GM19452 (cell line): ENCODE results near the gene KCNK13.
"Not testable (repeated sequence)": the region's sequence is repeated elsewhere in the genome, so short reads cannot be mapped to it uniquely, and the experiment has no call there.

Experiments
- ATAC-seq: cut with Tn5 transposase; IDR thresholded peaks from one replicate; pipeline ENCODE4 v1.9.1; 2021; ENCODE audit not compliant: unreplicated experiment

The KCNK13 gene

GRCh38 chr14:90191154-90191553 lies 129.4 kb downstream of the KCNK13 start:
- ATAC-seq, result no peak

GRCh38 chr14:90191585-90191984 lies 129.8 kb downstream of the KCNK13 start:
- ATAC-seq, result no peak

GRCh38 chr14:90193925-90194324 lies 132.1 kb downstream of the KCNK13 start:
- no peak for ATAC-seq

- ATAC-seq, result no peak
These were observed 132.9 kb downstream of the KCNK13 start for GRCh38 chr14:90194706-90195105.

GRCh38 chr14:90198541-90199060 lies 136.8 kb downstream of the KCNK13 start:
- no peak for ATAC-seq

- ATAC-seq, result not testable (repeated sequence)
These were observed 138.8 kb downstream of the KCNK13 start for GRCh38 chr14:90200546-90200945.

- ATAC-seq, result no peak
These were observed 139.6 kb downstream of the KCNK13 start for GRCh38 chr14:90201344-90201743.

GRCh38 chr14:90204516-90204915 lies 142.7 kb downstream of the KCNK13 start:
- ATAC-seq, result no peak

GRCh38 chr14:90213099-90213748 lies 151.4 kb downstream of the KCNK13 start:
- no peak for ATAC-seq

GRCh38 chr14:90228478-90228877 lies 166.7 kb downstream of the KCNK13 start:
- no peak for ATAC-seq

- ATAC-seq, result not testable (repeated sequence)
These were observed 168.1 kb downstream of the KCNK13 start for GRCh38 chr14:90229942-90230341.
